GM11168 (cell line): ENCODE measurements around the gene RPTOR.
"Not testable (repeated sequence)": the region's sequence is repeated elsewhere in the genome, so short reads cannot be mapped to it uniquely, and the experiment has no call there.

Experiments
- in situ Hi-C: fragments of 300-500 bp; cut with MboI; formaldehyde crosslinking; loops from one replicate; pipeline ENCODE4 v1.12.0; 2022; ENCODE audit warnings: low sequenced_read_pairs; ENCODE audit not compliant: unreplicated experiment

RPTOR gene

DNA sequence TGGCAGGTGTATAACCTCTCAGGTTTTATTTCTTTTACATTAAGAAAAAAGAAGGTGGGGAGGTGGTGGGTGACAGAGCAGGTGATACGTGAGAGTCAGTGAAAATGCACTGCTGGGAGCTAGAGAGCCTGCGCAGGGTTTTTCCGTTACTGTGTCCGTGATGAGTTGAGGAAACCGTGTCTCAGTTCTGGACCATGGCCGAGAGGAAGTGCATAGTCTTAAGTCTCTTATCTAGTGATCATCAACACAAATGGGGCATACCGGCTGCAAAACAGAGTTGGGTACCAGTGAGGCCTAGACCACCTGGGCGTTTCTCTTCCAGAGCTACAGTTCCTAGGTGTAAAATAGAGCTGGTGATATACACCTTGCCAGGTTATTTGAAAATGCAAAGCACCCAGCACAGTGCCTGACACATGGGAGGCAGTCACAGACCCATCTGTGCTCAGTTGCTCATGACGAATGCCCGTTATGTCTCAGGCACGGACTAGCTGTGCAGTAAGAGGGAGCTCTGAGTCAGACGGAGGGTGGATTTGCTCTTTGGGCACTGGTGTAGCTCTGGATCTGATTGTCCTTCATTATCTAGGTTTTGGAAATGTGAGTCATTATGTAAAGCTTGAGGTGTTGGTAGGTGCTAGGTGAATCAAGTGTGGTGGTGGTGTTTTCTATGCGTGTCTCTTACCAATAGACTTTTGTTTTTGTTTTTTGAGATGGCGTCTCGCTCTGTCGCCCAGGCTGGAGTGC is 60.9 kb downstream of the RPTOR start:
- in situ Hi-C loops, result no loop called here

DNA sequence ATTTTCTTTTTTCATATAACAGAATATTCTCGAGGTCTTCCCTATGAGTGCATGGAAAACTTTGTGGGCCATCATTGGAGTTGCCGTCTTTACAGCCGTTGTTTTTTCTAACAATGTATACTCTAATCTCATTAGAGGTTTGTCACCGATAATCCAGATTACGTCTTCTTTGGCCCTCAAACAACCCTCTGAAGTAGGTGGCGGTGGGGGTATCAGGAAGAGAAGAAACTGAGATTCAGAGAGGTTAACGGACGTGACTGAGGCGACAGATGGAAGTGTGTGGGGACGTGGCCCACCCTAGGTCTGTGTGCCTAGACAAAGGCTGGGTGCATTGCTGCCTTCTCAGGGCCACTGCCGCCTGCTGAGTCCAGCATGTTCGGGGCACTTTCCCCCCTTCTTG is 63.7 kb downstream of the RPTOR start:
- in situ Hi-C loops, result no loop called here

DNA sequence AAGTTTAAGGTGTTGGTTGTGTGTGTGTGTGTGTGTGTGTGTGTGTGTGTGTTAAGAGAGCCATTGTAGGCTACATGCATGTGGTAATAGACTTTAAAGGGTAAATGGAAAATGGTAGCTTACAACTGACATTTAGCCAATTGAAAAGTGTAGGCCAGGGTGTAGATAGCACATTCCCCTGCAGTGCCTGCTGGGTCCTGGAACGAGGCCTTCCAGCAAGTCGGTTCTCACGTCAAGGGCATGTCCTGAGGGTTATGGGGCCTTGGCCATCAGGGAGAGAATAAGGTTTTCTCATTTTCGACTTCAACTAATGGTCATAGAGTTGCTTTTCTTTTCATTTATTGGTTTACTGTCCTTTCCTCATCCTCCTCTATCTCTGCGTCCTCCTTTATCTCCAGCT is 65.1 kb downstream of the RPTOR start:
- in situ Hi-C loops, result no loop called here

DNA sequence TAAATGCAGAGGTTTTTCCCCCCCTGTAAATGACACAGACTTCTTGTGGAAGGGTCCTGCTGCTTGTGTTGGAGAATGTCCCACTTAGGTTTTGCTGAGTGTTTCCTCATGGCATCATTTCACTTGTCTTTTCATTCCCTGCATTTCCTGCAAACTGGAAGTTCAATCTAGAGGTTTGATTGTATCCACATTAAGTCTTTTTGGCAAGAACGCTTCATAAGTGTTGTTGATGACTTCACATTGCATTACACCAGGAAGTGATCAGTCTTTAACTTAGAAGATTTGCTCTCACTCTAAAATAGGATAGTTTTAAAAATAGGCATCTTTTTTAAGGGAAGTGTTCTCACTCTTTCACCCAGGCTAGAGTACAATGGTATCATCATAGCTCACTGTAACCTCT is 67.2 kb downstream of the RPTOR start:
- in situ Hi-C loops, result no loop called here

DNA sequence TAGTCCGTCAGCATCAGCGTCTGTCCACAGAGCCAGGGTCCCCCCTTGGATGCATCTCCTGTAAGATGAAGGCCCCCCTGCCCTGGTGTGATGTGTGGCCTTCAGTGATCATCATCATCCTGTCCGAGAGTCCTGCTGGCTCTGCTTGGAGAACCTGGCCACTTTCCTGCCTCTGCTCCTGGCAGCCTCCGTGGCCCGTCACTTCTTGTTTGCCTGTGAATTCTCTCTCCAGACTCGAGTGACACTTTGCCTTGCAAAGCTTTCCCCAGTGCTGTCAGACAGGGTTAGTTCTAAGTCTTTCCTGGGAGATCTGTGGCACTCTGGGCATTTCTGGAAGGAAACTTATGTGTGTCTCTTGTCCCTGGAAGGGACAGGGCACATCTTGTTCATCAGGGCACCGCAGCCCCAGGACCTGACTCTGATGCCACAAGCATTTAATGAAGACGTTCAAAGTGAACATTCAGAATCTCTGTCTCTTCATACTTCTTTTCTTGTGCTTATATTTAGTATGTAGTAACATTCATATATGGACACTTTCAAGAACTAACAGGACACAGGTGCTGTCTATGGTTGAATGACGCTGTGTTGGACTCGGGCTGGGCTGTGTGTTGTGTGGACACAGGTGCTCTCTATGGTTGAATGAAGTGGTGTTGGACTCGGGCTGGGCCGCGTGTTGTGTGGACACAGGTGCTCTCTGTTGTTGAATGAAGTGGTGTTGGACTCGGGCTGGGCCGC is 68.5 kb downstream of the RPTOR start:
- in situ Hi-C loops, result no loop called here

DNA sequence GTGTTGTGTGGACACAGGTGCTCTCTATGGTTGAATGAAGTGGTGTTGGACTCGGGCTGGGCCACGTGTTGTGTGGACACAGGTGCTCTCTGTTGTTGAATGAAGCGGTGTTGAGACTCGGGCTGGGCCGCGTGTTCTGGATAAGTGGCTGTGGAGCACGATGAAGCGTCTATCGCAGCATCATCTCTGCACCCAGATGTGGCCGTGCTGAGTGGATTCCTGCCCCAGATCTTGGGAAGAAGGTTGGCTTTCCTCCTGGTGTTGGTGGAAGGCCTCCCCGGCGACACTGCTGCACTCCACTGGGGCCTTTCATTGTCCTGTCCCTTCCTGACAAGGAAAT is 69.1 kb downstream of the RPTOR start:
- in situ Hi-C loops, result no loop called here

DNA sequence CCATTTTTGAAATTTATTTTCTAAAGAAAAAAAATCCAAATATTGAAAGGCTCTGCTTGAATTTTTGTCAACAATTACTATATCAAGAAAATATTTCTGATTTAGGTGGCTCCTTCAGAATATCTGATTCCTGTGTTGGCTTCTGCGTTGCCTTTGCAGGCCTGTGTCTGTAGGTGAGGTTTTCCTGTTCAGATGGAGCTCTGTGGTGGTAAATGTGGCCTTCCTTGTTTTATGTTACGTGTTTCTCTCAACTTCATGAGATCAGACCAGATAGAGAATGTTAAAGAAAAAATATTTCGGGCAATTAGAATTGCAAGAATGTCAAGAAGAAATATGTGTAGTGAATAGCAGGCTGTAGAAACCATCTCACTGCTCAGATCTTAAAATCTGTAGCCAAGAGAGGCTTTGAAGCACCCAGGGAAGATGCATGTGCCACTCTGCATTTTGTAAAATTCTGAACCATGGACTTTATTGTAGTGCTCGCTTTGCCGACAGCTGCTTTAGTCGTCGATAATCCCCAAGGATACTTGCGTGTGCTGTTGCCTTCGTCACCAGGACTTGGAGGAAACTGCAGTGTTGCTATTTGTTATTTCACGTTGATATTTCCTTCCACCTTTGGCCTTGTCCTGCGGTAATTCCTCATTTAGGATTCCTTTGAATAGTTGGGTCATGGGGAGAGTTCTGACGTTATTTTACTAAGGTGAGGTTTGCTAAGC is 69.9 kb downstream of the RPTOR start:
- in situ Hi-C loops, result no loop called here

DNA sequence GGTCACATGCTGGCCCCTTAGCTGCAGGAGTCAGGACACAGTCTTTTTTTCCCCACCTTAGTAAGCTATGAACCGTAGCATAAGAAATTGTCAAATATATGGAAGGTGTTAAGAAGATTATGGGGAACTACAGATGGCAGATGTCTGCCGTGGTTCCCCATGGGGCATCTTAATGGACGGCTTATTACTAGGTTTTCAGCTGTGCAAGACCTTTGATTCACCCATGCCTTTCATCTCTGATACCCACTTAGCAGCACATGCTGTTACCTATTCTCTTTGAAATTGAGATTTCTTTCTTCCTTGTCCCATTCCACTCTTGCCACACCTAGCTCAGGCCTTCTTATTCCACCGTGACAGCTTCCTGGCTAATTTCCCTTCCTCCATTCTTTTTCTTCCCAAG is 70.7 kb downstream of the RPTOR start:
- in situ Hi-C loops, result no loop called here

DNA sequence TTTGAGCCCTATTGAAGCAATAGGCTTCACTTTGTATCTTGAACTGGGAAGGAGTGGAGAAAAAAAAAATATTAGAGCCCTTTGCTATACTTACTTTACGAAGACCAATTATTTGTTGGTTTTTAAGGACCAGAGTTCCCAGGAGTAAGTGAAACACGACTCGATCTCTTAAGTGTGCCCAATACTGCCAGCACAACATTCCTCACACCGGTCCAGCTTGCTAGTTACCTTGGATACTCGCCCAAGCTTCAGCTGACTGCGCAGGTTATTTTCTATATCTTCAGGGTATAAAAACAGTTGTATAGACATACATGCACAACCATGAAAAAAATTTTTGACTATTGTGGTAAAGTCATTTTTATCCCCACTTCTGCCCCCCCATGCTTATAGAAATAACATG is 72.1 kb downstream of the RPTOR start:
- in situ Hi-C loops, result no loop called here

DNA sequence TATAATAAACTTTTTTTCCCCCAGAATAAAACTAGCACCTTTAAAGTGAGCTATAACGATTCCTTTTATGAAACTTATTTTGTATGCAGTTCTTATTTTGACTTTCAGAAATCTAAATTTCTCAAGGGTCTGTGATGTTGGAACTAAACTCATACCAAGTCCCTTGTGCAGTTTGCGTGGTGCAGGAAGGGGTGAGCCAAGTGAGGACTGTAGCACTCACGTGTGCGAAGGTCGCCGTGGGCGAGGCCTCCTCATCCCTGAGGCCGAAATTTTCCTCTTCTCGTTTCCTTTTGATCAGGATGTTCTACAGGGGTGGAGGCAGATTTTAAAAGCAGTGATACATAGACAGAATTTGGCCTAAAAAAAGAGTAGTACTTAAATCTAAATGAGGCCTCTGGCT is 73.7 kb downstream of the RPTOR start:
- in situ Hi-C loops, result no loop called here

DNA sequence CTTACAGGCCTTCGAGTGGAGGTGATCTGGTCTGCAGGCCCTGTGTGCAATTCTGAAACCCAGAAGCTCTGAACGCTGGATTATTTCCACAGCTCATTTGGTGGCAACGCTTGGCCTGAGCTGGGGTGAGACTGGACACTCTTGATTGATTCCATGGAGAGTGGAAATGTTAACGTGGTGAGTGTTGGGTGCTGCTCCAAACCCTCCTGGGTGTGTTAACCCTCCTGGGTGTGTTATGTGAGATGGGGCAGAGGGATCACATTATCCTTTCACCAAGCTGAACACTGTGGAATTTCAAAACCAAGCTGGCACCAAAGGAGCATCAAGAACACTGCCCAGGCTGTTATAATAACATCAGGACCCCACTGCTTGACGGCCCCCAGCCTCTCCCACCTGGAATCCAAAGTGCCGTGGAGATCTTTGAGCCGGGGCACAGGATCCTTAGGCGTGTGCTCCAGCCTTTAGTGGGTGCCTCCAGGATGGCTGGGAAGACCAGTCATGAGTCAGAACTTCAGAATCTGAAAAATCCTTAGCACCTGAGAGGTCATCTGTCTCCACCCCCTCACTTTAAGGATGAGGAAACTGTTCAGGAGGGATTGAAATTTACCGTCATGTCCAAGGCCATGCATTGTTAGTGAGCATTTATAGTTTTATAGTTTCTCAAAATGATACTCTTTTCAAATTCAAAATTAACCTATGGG is 75.0 kb downstream of the RPTOR start:
- in situ Hi-C loops, result no loop called here

DNA sequence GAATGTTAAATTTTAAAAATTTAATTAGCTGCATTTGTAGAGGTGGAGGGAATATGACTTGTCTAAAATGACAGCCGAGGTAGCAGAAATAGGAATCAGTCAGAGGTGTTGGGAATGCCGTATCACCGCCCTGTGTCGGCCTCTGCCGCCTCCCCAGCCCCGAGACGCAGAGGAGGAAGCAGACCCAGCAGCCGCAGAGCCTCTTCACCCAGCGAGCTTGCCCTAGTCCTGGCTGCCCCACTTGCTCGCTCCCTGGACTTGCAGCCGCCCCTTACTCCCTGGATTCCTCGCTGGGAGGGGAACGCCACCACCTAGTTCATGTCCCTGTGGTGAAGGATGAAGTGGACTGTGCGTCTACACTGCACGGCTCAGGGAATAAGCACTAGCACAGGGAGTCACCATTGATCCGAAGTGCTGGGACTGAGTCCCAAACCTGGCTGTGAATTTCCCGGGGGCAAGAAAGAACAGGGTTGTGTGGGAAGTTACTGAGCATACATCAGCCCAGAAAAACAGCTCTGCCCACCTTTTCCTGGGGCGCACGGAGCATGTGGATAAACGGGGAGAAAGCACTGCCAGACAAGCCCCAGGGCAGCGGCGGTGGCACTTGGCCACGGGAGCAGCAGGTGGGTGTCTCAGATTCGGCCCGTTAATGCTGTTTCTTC is 76.8 kb downstream of the RPTOR start:
- in situ Hi-C loops, result no loop called here

DNA sequence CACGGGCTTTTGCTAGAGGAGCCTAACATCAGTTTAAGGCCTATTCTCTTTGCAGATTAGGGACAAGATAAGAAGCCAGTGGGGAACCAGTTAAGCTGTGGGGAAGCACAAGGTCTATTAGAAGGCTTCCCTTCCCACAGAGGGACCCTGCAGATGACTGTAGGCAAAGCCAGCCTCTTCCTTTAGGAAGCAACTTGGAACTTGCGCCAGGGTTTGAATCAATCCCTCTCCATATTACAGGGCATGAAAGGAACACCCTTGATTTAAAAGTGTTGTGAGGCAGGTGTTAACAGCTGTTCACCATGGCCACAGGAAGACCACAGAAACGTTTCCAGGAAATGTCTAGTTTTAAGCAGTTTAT is 77.3 kb downstream of the RPTOR start:
- in situ Hi-C loops, result no loop called here

DNA sequence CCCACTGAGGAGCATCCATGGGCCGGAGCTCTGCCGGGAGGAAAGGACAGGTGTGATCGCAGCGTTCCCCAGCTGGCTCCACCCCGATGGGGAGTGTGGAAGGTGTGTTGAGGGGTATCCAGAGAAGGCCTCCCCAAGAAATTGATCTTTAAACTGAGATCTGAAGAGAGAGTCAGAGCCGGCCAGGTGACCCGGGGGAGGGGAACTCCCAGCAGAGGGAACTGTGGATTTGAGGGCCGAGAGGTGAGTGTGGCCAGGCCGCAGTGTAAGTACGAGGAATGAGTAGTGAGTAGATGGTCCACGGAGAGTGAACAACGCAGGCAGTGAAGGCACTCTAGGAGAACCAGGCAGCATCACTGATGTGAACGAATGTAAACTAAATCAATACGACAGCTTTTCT is 80.2 kb downstream of the RPTOR start:
- in situ Hi-C loops, result no loop called here

DNA sequence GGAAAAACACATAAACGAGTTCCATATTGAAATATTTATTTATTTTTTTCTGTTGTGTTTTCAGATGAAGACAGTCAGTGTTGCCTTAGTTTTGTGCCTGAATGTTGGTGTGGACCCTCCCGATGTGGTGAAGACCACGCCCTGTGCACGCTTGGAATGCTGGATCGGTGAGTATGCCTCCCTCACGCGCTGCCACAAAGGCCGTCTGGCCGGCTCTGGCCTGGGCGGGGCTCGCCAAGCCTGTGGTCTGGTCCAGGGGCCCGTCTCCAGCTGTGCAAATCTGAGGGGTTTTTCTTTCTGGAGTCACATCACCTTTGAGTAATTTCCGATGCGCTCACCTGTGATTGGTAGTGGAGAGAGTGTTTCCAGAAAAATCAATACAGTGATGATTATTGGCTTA is 81.0 kb downstream of the RPTOR start:
- in situ Hi-C loops, result no loop called here

DNA sequence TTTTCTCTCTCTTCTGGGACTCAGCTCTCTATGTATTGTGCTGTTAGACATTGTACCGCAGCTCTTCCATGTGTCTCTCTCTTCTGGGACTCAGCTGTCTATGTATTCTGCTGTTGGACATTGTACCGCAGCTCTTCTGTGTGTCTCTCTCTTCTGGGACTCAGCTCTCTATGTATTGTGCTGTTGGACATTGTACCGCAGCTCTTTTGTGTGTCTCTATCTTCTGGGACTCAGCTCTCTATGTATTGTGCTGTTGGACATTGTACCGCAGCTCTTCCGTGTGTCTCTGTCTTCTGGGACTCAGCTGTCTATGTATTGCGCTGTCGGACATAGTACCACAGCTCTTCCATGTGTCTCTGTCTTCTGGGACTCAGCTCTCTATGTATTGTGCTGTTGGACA is 84.2 kb downstream of the RPTOR start:
- in situ Hi-C loops, result not testable (repeated sequence)

DNA sequence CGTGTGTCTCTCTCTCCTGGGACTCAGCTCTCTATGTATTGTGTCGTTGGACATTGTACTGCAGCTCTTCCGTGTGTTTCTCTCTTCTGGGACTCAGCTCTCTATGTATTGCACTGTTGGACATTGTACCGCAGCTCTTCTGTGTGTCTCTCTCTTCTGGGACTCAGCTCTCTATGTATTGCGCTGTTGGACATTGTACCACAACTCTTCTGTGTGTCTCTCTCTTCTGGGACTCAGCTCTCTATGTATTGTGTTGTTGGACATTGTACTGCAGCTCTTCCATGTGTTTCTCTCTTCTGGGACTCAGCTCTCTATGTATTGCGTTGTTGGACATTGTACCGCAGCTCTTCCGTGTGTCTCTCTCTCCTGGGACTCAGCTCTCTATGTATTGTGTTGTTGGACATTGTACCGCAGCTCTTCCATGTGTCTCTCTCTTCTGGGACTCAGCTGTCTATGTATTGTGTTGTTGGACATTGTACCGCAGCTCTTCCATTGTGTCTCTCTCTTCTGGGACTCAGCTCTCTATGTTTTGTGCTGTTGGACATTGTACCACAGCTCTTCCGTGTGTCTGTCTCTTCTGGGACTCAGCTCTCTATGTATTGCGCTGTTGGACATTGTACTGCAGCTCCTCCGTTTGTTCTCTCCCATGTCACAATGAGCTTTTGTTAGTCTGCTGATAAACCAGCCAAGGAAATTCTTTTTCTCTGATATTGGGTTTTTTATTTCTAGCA is 84.8 kb downstream of the RPTOR start:
- in situ Hi-C loops, result no loop called here

DNA sequence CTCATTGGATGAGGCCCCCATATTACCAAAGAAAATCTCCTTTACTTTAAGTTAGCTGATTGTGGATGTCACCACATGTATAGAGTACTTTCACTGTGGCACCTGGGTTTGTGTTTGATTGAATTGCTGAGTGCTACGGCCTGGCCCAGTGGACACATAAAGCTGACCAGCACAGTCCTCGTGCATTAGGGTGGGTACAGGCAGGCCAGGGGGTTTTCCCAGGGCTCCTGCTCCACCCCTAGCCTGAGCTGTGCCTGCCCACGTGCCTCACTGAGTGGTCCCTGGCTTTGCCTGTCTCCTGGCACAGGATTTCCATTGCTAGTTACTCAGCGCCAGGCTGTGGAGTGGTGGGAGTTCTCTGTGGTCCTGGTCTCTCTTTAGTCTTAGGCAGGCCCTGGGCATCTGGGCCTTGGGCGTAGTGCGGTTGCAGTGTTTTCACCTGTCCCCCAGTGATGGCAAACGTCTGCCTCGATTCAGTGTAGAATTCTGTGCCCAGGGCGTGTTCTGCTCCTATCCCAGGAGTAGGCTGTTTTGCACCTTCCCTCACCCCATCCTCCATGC is 86.0 kb downstream of the RPTOR start:
- in situ Hi-C loops, result no loop called here
